ENCODE data around the gene HYLS1. TPM values are rescaled to one million over a fixed set of nuclear protein-coding genes. Genes with fewer than 3 reads are reported as not detected.

Gene HYLS1
- total RNA-seq, 5 donors from 2014 or later (not counting 1 experiment from before 2014, with no cell fraction given), result 2.8 to 7.4 (median 6.9) TPM

DNA sequence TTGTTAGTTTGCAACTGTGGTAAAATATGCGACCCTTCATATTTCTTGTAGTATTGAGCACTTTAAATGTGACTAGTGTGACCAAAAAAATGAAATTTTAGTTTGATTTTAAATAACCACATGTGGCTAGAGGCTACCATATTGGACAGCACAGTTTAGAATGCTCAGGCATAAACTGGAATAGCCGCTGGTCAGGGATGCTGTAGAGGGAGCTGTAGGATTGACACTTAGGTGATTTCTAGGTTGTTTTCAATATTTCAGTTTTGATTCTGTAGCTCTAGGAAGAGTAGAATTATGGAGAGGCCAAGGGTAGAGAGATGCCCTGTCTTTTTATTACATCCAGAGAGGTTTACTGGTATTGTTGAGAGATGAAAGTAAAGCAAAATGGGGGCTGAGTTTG lies 47.6 kb downstream of the HYLS1 start:
- H3K27me3 ChIP-seq (replicated peaks in 1 of 2; ENCODE audit: control insufficient read depth in 2 of 2, extremely low read depth in 1 of 2, insufficient read depth in 2 of 2, low read length in 1 of 2), result peaks cover 0 to 14% of the 10 kb centered on the region in 2 experiments
- no peaks in the 10 kb centered on the region for H3K36me3 ChIP-seq (ENCODE audit: control insufficient read depth in 2 of 2, extremely low read depth in 1 of 2, insufficient read depth in 1 of 2, low read length in 1 of 2)
- H3K9me3 ChIP-seq, result no peaks in the 10 kb centered on the region
- no peaks in the 10 kb centered on the region for H3K36me3 Mint-ChIP-seq
- CTCF ChIA-PET, result no interaction called here
- DNase-seq (no peak), ATAC-seq (replicated peaks in 1 of 4) (no peak)
- peaks cover 9% of the 10 kb centered on the region in 2 donors for H3K27me3 Mint-ChIP-seq
- H3K4me1 ChIP-seq (ENCODE audit: control insufficient read depth in 1 of 2, extremely low read depth in 1 of 2, insufficient read depth in 2 of 2, low read length in 2 of 2), result peaks cover 0 to 4% of the 10 kb centered on the region in 2 experiments
- WGBS (ENCODE audit: insufficient coverage), result 100% methylated on average over 1 of the region's 2 CpGs
- H3K27ac Mint-ChIP-seq, result no peak overlapping the region
- no peaks in the 10 kb centered on the region for H3K9me3 Mint-ChIP-seq
- H3K4me1 Mint-ChIP-seq, result peaks cover 9 to 10% (median 9%) of the 10 kb centered on the region in 3 donors
- no peak overlapping the region for H3K4me3 ChIP-seq (ENCODE audit: control insufficient read depth in 1 of 2, extremely low read depth in 1 of 2, low read length in 1 of 2)
- H3K27ac ChIP-seq (ENCODE audit: low read length), result no peak overlapping the region
- POLR2A ChIA-PET, result no interaction called here
- H3K4me3 Mint-ChIP-seq, result no peak overlapping the region

DNA sequence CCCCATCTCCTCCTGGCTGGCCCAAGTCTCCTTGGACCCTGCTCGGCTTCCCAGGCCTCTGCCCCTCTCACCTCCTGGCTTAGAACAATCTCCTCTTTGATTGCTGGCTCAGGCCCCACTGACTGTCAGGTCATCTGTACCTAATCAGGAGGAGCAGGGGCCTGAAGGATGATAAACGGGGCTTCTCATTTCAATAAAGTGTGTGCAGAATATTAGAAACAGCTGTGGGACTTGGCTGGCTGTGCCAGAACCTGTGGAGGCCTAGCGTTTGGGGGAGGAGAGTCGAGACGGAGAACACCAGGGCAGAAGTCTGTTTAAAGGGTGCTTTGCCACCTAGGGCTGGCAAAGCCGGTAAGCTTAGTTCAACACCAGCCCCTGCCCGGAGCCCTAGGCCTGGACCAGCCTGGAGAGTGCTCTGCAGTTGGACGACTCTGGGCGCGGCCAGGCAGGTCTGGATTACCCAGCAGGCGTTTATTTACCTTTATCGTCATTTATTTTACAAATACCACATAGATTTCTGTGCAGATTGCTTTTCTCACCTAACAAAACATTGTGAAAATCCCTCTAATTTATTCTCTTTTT lies 48.2 kb downstream of the HYLS1 start:
- H3K27ac ChIP-seq (ENCODE audit: low read length), result no peak overlapping the region
- H3K4me1 ChIP-seq (ENCODE audit: control insufficient read depth in 1 of 2, extremely low read depth in 1 of 2, insufficient read depth in 2 of 2, low read length in 2 of 2), result peaks cover 0 to 4% of the 10 kb centered on the region in 2 experiments
- CTCF ChIA-PET, result no interaction called here
- 69% methylated on average over 11 of the region's 12 CpGs for WGBS (ENCODE audit: insufficient coverage)
- no peaks in the 10 kb centered on the region for H3K9me3 Mint-ChIP-seq
- no peak overlapping the region for H3K4me3 Mint-ChIP-seq
- H3K36me3 ChIP-seq (ENCODE audit: control insufficient read depth in 2 of 2, extremely low read depth in 1 of 2, insufficient read depth in 1 of 2, low read length in 1 of 2), result no peaks in the 10 kb centered on the region
- H3K27ac Mint-ChIP-seq, result no peak overlapping the region
- H3K36me3 Mint-ChIP-seq, result no peaks in the 10 kb centered on the region
- peaks cover 5 to 9% of the 10 kb centered on the region in 2 donors for H3K27me3 Mint-ChIP-seq
- ATAC-seq (replicated peaks in 1 of 4) (no peak), DNase-seq (no peak)
- H3K9me3 ChIP-seq, result no peaks in the 10 kb centered on the region
- no peak overlapping the region for H3K4me3 ChIP-seq (ENCODE audit: control insufficient read depth in 1 of 2, extremely low read depth in 1 of 2, low read length in 1 of 2)
- POLR2A ChIA-PET, result interaction anchor here in 1 of 2 donors (0.6 kb wide), 1 partner anchor 247 kb away, joined by 6 read pairs; no protein-coding TSS in a partner anchor
- H3K27me3 ChIP-seq (replicated peaks in 1 of 2; ENCODE audit: control insufficient read depth in 2 of 2, extremely low read depth in 1 of 2, insufficient read depth in 2 of 2, low read length in 1 of 2), result peaks cover 0 to 14% of the 10 kb centered on the region in 2 experiments
- H3K4me1 Mint-ChIP-seq, result peaks cover 9 to 10% (median 9%) of the 10 kb centered on the region in 3 donors

GRCh38 chr11:125938418-125938817 lies 51.0 kb downstream of the HYLS1 start:
- H3K27me3 Mint-ChIP-seq, result peaks cover under 1 to 2% of the 10 kb centered on the region in 2 donors
- H3K9me3 ChIP-seq, result no peaks in the 10 kb centered on the region
- H3K4me3 ChIP-seq (ENCODE audit: control insufficient read depth in 1 of 2, extremely low read depth in 1 of 2, low read length in 1 of 2), result no peak overlapping the region
- ChIA-PET POLR2A (no interaction called here), CTCF (interaction anchor here in 1 of 2 donors (0.6 kb wide), 1 partner anchor 15 kb away, joined by 3 read pairs; no protein-coding TSS in a partner anchor)
- H3K9me3 Mint-ChIP-seq, result no peaks in the 10 kb centered on the region
- H3K4me1 ChIP-seq (ENCODE audit: control insufficient read depth in 1 of 2, extremely low read depth in 1 of 2, insufficient read depth in 2 of 2, low read length in 2 of 2), result peaks cover 0 to 8% of the 10 kb centered on the region in 2 experiments
- WGBS (ENCODE audit: insufficient coverage), result 92% methylated on average over 5 of the region's 5 CpGs
- H3K4me1 Mint-ChIP-seq, result peaks cover 11 to 16% (median 15%) of the 10 kb centered on the region in 3 donors
- no peak overlapping the region for H3K4me3 Mint-ChIP-seq
- DNase-seq, result peak in 1 of 35 experiments; percentile 4
- no peaks in the 10 kb centered on the region for H3K36me3 Mint-ChIP-seq
- no peak for ATAC-seq (replicated peaks in 1 of 4)
- H3K36me3 ChIP-seq (ENCODE audit: control insufficient read depth in 2 of 2, extremely low read depth in 1 of 2, insufficient read depth in 1 of 2, low read length in 1 of 2), result no peaks in the 10 kb centered on the region
- H3K27ac Mint-ChIP-seq, result no peak overlapping the region
- H3K27me3 ChIP-seq (replicated peaks in 1 of 2; ENCODE audit: control insufficient read depth in 2 of 2, extremely low read depth in 1 of 2, insufficient read depth in 2 of 2, low read length in 1 of 2), result peaks cover 0 to 14% of the 10 kb centered on the region in 2 experiments
- H3K27ac ChIP-seq (ENCODE audit: low read length), result no peak overlapping the region

- Histone ChIP-seq H3K27me3 (replicated peaks in 1 of 2; ENCODE audit: control insufficient read depth in 2 of 2, extremely low read depth in 1 of 2, insufficient read depth in 2 of 2, low read length in 1 of 2) (peaks cover 0 to 14% of the 10 kb centered on the region in 2 experiments), H3K27ac (ENCODE audit: low read length) (no peak overlapping the region), H3K9me3 (no peaks in the 10 kb centered on the region), H3K4me3 (ENCODE audit: control insufficient read depth in 1 of 2, extremely low read depth in 1 of 2, low read length in 1 of 2) (no peak overlapping the region), H3K4me1 (ENCODE audit: control insufficient read depth in 1 of 2, extremely low read depth in 1 of 2, insufficient read depth in 2 of 2, low read length in 2 of 2) (peaks cover 0 to 8% of the 10 kb centered on the region in 2 experiments), H3K36me3 (ENCODE audit: control insufficient read depth in 2 of 2, extremely low read depth in 1 of 2, insufficient read depth in 1 of 2, low read length in 1 of 2) (no peaks in the 10 kb centered on the region)
- 80% methylated on average over 1 of the region's 4 CpGs for WGBS (ENCODE audit: insufficient coverage)
- H3K4me1 Mint-ChIP-seq, result peaks cover 11 to 16% (median 15%) of the 10 kb centered on the region in 3 donors
- no peaks in the 10 kb centered on the region for H3K36me3 Mint-ChIP-seq
- CTCF ChIA-PET, result no interaction called here
- no peak for DNase-seq
- no peaks in the 10 kb centered on the region for H3K9me3 Mint-ChIP-seq
- POLR2A ChIA-PET, result no interaction called here
- no peak overlapping the region for H3K27ac Mint-ChIP-seq
- ATAC-seq (replicated peaks in 1 of 4), result no peak
- H3K27me3 Mint-ChIP-seq, result peaks cover 0 to 2% of the 10 kb centered on the region in 2 donors
- no peak overlapping the region for H3K4me3 Mint-ChIP-seq
Measured at GRCh38 chr11:125939081-125939521, 51.6 kb downstream of the HYLS1 start.

DNA sequence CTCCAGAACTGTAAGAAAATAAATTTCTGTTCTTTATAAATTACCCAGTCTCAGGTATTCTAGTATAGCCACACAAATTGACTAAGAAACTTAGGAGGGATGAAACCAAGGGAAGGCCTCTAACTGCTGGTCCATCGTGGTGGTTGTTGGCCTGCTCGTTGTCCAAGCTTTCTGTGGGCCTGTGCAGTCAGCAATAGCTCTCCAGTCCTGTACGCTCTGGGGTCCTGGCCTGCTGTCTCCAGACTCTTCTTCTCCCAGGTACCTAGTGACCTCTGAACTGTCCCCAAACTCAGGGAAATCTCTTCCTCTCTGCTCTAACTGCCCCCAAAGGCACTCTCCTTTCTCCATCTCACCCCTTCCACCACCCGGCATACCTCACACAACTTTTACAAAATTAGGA lies 52.7 kb downstream of the HYLS1 start:
- Mint-ChIP-seq H3K36me3 (no peaks in the 10 kb centered on the region), H3K27ac (no peak overlapping the region), H3K9me3 (no peaks in the 10 kb centered on the region), H3K4me1 (peaks cover 11 to 16% (median 15%) of the 10 kb centered on the region in 3 donors), H3K27me3 (peaks cover 0 to 4% of the 10 kb centered on the region in 2 donors), H3K4me3 (no peak overlapping the region)
- WGBS (ENCODE audit: insufficient coverage), result 77% methylated on average over 3 of the region's 4 CpGs
- no peak for DNase-seq
- Histone ChIP-seq H3K36me3 (ENCODE audit: control insufficient read depth in 2 of 2, extremely low read depth in 1 of 2, insufficient read depth in 1 of 2, low read length in 1 of 2) (no peaks in the 10 kb centered on the region), H3K9me3 (no peaks in the 10 kb centered on the region), H3K27ac (ENCODE audit: low read length) (no peak overlapping the region), H3K27me3 (replicated peaks in 1 of 2; ENCODE audit: control insufficient read depth in 2 of 2, extremely low read depth in 1 of 2, insufficient read depth in 2 of 2, low read length in 1 of 2) (peaks cover 0 to 16% of the 10 kb centered on the region in 2 experiments), H3K4me1 (ENCODE audit: control insufficient read depth in 1 of 2, extremely low read depth in 1 of 2, insufficient read depth in 2 of 2, low read length in 2 of 2) (peaks cover 0 to 8% of the 10 kb centered on the region in 2 experiments), H3K4me3 (ENCODE audit: control insufficient read depth in 1 of 2, extremely low read depth in 1 of 2, low read length in 1 of 2) (no peak overlapping the region)
- ChIA-PET CTCF (no interaction called here), POLR2A (no interaction called here)
- ATAC-seq (replicated peaks in 1 of 4), result no peak

DNA sequence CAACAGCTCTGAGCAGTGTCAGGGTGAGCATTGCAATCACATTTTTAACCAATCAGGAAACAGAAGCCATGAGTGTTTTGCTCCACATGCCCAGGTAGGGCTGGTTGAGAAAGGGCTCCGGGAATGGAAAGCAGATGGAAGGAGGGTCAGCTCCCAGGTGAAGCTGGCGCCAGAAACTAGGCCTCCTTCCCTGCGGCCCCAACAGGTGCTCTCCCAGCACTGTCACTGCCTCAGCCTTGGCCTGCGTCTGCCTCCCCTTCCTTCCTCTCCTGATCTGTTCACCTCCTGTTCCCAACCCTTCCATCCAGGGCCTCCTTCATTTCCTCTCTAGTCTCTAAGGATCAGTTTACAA lies 53.8 kb downstream of the HYLS1 start:
- Histone ChIP-seq H3K27ac (ENCODE audit: low read length) (no peak overlapping the region), H3K36me3 (ENCODE audit: control insufficient read depth in 2 of 2, extremely low read depth in 1 of 2, insufficient read depth in 1 of 2, low read length in 1 of 2) (no peaks in the 10 kb centered on the region), H3K9me3 (no peaks in the 10 kb centered on the region), H3K4me3 (ENCODE audit: control insufficient read depth in 1 of 2, extremely low read depth in 1 of 2, low read length in 1 of 2) (no peak overlapping the region), H3K27me3 (replicated peaks in 1 of 2; ENCODE audit: control insufficient read depth in 2 of 2, extremely low read depth in 1 of 2, insufficient read depth in 2 of 2, low read length in 1 of 2) (peaks cover 0 to 21% of the 10 kb centered on the region in 2 experiments), H3K4me1 (ENCODE audit: control insufficient read depth in 1 of 2, extremely low read depth in 1 of 2, insufficient read depth in 2 of 2, low read length in 2 of 2) (peaks cover 0 to 8% of the 10 kb centered on the region in 2 experiments)
- ATAC-seq (replicated peaks in 1 of 4), result no peak
- POLR2A ChIA-PET, result no interaction called here
- Mint-ChIP-seq H3K27me3 (peaks cover 0 to 4% of the 10 kb centered on the region in 2 donors), H3K4me3 (no peak overlapping the region), H3K27ac (no peak overlapping the region), H3K9me3 (no peaks in the 10 kb centered on the region), H3K36me3 (no peaks in the 10 kb centered on the region), H3K4me1 (peaks cover 11 to 16% (median 15%) of the 10 kb centered on the region in 3 donors)
- 71% methylated on average over 4 of the region's 4 CpGs for WGBS (ENCODE audit: insufficient coverage)
- peak in 1 of 35 experiments; percentile 21 for DNase-seq
- CTCF ChIA-PET, result interaction anchor here (1.2 to 1.4 kb wide), 3 partner anchors 253 to 260 kb away, joined by 3 to 8 read pairs (median 6); no protein-coding TSS in a partner anchor

All from T-cell (primary cell).